Cardiac fibroblast (primary cell): ENCODE results near the gene CDK2AP2.
A peak's percentile ranks its signal among the peaks of the same experiment; 100 is the strongest.

Source experiments
- DNase-seq, 2 donors: peaks; one replicate each; pipeline versions ENCODE4 v3.0.0 to v3.0.0-alpha.2; 2010; ENCODE audit warnings: low read depth in 2 of 2
- H3K4me3 ChIP-seq, 2 donors: replicated peaks in 1 of 2; 1 replicate in 1 of 2; 2 replicates in 1 of 2; pipeline ENCODE4 v1.5.1; 2011; ENCODE audit warnings: low read depth in 2 of 2, low read length in 2 of 2, mild to moderate bottlenecking in 2 of 2, moderate library complexity in 1 of 2
- CTCF ChIP-seq: IDR thresholded peaks from one replicate; pipeline ENCODE4 v1.5.1; 2011; ENCODE audit warnings: low read depth, mild to moderate bottlenecking, low read length, inconsistent platforms

CDK2AP2 gene

GRCh38 chr11:67504005-67504949 lies 3.7 kb downstream of the CDK2AP2 start:
- peak; percentile 22 to 58 for DNase-seq
- no peak for TF ChIP-seq CTCF
- H3K4me3 ChIP-seq = peak overlapping the region; percentile 78 to 83

DNA sequence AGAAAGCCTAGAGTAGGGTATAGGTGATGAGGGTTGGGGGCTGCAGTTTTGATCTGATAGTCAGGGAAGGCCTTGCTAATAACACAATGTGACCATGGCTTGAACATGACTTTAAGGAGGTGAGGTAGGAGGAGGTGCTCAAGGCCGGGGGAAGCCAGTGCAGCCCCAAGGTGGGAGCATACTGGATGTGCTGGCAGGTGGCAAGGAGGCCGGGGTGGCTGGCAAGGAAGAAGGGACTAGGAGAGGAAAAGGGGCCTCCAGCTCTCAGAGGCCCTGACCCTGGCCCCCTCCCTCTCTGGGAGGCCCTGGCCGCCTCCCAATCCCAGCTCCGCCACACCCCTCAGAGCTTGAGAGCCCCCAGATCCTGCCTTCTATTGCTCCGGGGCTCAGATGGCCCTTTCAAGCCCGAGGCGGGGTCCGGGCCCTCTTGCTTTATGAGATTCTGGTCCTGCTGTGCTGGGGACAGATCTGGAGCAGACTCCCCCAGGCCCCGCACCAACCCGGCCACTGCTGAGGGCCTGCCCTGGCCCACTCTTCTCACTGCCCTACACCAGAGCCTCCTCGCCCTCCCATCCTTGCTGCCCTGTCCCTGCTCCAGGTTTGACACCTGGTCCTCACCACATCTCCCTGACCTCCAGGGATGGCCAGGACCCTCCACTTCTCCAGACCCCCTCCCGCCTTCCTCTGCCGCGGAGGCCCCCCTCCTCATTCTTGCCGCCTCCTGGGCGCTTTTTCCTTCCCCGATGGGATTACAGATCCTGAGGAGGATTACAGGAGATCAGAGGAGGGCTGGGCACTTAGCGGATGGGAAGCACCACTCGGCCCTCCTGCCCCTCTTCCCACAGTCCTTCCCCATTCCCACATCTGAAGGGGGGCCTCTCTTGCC lies 4.6 kb downstream of the CDK2AP2 start:
- TF ChIP-seq CTCF = no peak
- H3K4me3 ChIP-seq = peak overlapping the region; percentile 36 to 78
- no peak for DNase-seq

- H3K4me3 ChIP-seq = no peak overlapping the region
- DNase-seq = no peak
- no peak for TF ChIP-seq CTCF
Observed at GRCh38 chr11:67502328-67502979, 5.5 kb downstream of the CDK2AP2 start.

GRCh38 chr11:67501854-67502253 lies 6.1 kb downstream of the CDK2AP2 start:
- no peak overlapping the region for H3K4me3 ChIP-seq
- no peak for DNase-seq
- TF ChIP-seq CTCF = no peak

DNA sequence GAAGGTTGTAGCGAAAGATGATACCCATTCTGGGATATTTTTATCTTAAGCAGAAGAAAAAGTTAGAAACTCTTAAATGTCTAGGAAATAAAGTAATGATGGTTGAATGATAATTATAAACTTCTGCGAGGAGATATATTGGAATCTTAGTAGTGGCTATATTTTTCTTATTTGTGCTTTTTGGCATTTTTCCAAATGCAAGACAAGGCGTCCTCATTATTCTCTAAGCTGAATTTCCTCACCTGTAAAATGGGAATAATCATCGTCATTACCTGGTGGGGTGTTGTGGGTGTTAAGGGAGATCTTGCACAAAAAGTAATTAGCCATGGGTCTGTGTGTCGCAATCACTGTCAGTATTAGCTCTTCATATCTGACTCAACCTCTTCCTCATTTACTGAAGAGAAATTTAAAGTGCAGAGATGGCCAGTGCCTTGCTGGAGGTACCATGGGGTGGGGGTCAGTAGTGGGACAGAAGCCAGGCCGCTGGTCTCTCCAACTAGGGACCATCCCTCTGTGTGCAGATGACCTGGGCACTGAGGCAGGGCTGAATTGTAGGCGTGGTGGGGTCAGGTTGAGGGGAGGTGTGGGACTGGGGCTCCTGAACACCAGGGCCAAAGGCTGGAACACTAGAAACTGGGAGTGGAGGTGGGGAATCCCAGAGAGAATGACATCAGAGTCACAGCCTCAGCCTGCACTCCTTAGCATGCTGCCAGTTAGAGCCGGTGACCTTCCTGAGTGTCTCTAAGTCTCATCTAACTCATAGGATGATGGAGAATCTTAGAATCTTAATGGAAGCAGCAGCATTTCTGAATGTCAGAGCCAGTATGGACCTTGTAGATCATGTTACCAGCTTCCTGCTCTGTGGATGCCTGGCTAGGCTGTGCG lies 6.9 kb downstream of the CDK2AP2 start:
- TF ChIP-seq CTCF = no peak
- no peak for DNase-seq
- H3K4me3 ChIP-seq = no peak overlapping the region

DNA sequence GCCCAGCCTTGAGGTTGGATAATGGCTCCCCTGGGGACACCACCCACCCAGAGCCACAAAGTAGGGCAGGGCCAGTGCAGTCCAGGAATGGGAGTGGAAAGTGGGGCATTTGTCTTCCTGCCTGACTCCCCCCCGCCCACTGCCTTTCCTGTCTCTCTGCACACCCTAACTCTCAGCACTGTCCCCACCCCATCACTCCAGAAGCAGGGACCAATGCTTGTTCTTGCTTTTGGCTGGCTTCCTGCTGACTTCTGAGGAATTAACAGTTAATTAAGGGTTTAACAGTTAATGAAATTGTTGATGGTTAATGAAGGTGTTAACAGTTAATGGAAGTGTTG lies 7.5 kb downstream of the CDK2AP2 start:
- DNase-seq = no peak
- TF ChIP-seq CTCF = no peak
- H3K4me3 ChIP-seq = no peak overlapping the region
